Stimulated activated CD4-positive, alpha-beta T cell treated with anti-CD3 and anti-CD28 coated beads, Interleukin-2, amount 100 ng/mL, for 48 hours (primary cell): Measurements from ENCODE around the gene HLA-G.
"Not testable (repeated sequence)": the region's sequence is repeated elsewhere in the genome, so short reads cannot be mapped to it uniquely, and the experiment has no call there.

Experiments
- DNase-seq, 2 donors: peaks; one replicate each; pipeline ENCODE4 v3.0.0-alpha.2; 2020

Gene HLA-G

GRCh38 chr6:29827579-29828470 is at the start of gene HLA-G:
Gene HLA-G, plus strand, starts transcription at chr6:29827825. Its CDS starts 20 bp downstream, at chr6:29827845.
- no peak for DNase-seq

- not testable (repeated sequence) for DNase-seq
These were observed 47.5 kb upstream of the HLA-G start for GRCh38 chr6:29780019-29780698.

GRCh38 chr6:29789176-29789575 is 38.4 kb upstream of the HLA-G start:
- DNase-seq = no peak

- no peak for DNase-seq
These were observed 37.0 kb upstream of the HLA-G start for GRCh38 chr6:29790626-29791025.

GRCh38 chr6:29791162-29791561 is 36.5 kb upstream of the HLA-G start:
- DNase-seq = no peak

- no peak for DNase-seq
These were observed 35.9 kb upstream of the HLA-G start for GRCh38 chr6:29791786-29792122.

GRCh38 chr6:29792123-29793035 is 35.2 kb upstream of the HLA-G start:
- peak; percentile 54 to 68 for DNase-seq

- DNase-seq = no peak
These were observed 34.6 kb upstream of the HLA-G start for GRCh38 chr6:29793036-29793356.

GRCh38 chr6:29793796-29794195 is 33.8 kb upstream of the HLA-G start:
- DNase-seq = no peak

GRCh38 chr6:29796026-29796425 is 31.6 kb upstream of the HLA-G start:
- DNase-seq = no peak

- DNase-seq = no peak
These were observed 30.5 kb upstream of the HLA-G start for GRCh38 chr6:29797135-29797534.

GRCh38 chr6:29797966-29798365 is 29.7 kb upstream of the HLA-G start:
- no peak for DNase-seq

GRCh38 chr6:29800254-29800653 is 27.4 kb upstream of the HLA-G start:
- no peak for DNase-seq

- no peak for DNase-seq
These were observed 21.2 kb upstream of the HLA-G start for GRCh38 chr6:29806387-29806786.

- DNase-seq = no peak
These were observed 18.4 kb upstream of the HLA-G start for GRCh38 chr6:29809249-29809648.

GRCh38 chr6:29810371-29810770 is 17.3 kb upstream of the HLA-G start:
- DNase-seq = no peak

- no peak for DNase-seq
These were observed 16.2 kb upstream of the HLA-G start for GRCh38 chr6:29811377-29811776.

GRCh38 chr6:29813066-29813465 is 14.6 kb upstream of the HLA-G start:
- no peak for DNase-seq

- DNase-seq = no peak
These were observed 13.8 kb upstream of the HLA-G start for GRCh38 chr6:29813809-29814208.

- no peak for DNase-seq
These were observed 13.1 kb upstream of the HLA-G start for GRCh38 chr6:29814379-29815117.

- DNase-seq = no peak
These were observed 12.4 kb upstream of the HLA-G start for GRCh38 chr6:29815118-29815750.

- DNase-seq = no peak
These were observed 11.6 kb upstream of the HLA-G start for GRCh38 chr6:29816030-29816429.
